Measurements from ENCODE around the gene AGK.

- TF ChIP-seq ZNF274 (IDR thresholded peaks at IDR 0.05; ENCODE audit: low read depth, low read length) = no peak
- no peak for TF ChIP-seq YY1 (IDR thresholded peaks at IDR 0.05; ENCODE audit: insufficient read depth, insufficient read length)
- no peak for TF ChIP-seq SUZ12 (IDR thresholded peaks at IDR 0.05; ENCODE audit: extremely low read depth, insufficient read depth, insufficient read length)
These were observed 95.7 kb downstream of the AGK start for GRCh38 chr7:141646826-141647480.
